ENCODE measurements around the gene VAV1.
"Not testable (repeated sequence)": the region's sequence is repeated elsewhere in the genome, so short reads cannot be mapped to it uniquely, and the experiment has no call there.

The VAV1 gene

GRCh38 chr19:6761053-6761676, 11.3 kb upstream of the VAV1 start:
- peak; percentile 46 for DNase-seq

GRCh38 chr19:6762253-6762797, 10.2 kb upstream of the VAV1 start:
- not testable (repeated sequence) for DNase-seq

GRCh38 chr19:6765738-6766356, 6.7 kb upstream of the VAV1 start:
- DNase-seq = no peak

- no peak for DNase-seq
Measured at GRCh38 chr19:6766357-6767080, 6.0 kb upstream of the VAV1 start.

- no peak for DNase-seq
Measured at GRCh38 chr19:6767081-6767356, 5.5 kb upstream of the VAV1 start.

GRCh38 chr19:6767357-6768235, 4.9 kb upstream of the VAV1 start, which contains the start of gene SH2D3A:
Gene SH2D3A, minus strand, starts transcription at chr19:6767435. Its CDS starts 3,687 bp downstream, at chr19:6763748.
- peak; percentile 87 for DNase-seq

- DNase-seq = no peak
Measured at GRCh38 chr19:6768236-6768785, 4.2 kb upstream of the VAV1 start.

GRCh38 chr19:6769006-6769619, 3.4 kb upstream of the VAV1 start:
- peak; percentile 13 for DNase-seq

GRCh38 chr19:6771648-6772027, 870 bp upstream of the VAV1 start:
- DNase-seq = not testable (repeated sequence)

- DNase-seq = no peak
Measured at GRCh38 chr19:6772866-6773322, 386 bp downstream of the VAV1 start.

GRCh38 chr19:6773323-6773931, 919 bp downstream of the VAV1 start:
- peak; percentile 57 for DNase-seq

GRCh38 chr19:6774821-6775707, 2.6 kb downstream of the VAV1 start:
- DNase-seq = peak; percentile 93

GRCh38 chr19:6776045-6776444, 3.5 kb downstream of the VAV1 start:
- not testable (repeated sequence) for DNase-seq

- DNase-seq = no peak
Measured at GRCh38 chr19:6776999-6777398, 4.5 kb downstream of the VAV1 start.

GRCh38 chr19:6777434-6777833, 4.9 kb downstream of the VAV1 start:
- no peak for DNase-seq

GRCh38 chr19:6778386-6778785, 5.9 kb downstream of the VAV1 start:
- no peak for DNase-seq

- no peak for DNase-seq
Measured at GRCh38 chr19:6779206-6779605, 6.7 kb downstream of the VAV1 start.

GRCh38 chr19:6787393-6787792, 14.9 kb downstream of the VAV1 start:
- DNase-seq = no peak

GRCh38 chr19:6788896-6789295, 16.4 kb downstream of the VAV1 start:
- no peak for DNase-seq

Data from MV-4-11 (cell line).